AG09309 (cell line): Measurements from ENCODE around the gene GLRA1.

Source experiments
- DNase-seq: peaks from one replicate; pipeline ENCODE4 v3.0.0-alpha.2; 2010; ENCODE audit warnings: low read depth
- H3K4me3 ChIP-seq: 2 replicates; pipeline ENCODE4 v1.5.1; 2011; ENCODE audit warnings: mild to moderate bottlenecking, low read depth, low read length, moderate library complexity; ENCODE audit not compliant: control insufficient read depth
- CTCF ChIP-seq: IDR thresholded peaks from 2 replicates; pipeline ENCODE4 v1.5.1; 2011; ENCODE audit warnings: mild to moderate bottlenecking, low read depth, low read length, inconsistent platforms; ENCODE audit not compliant: insufficient read depth, control insufficient read depth; ENCODE audit errors: missing control alignments

Gene GLRA1

DNA sequence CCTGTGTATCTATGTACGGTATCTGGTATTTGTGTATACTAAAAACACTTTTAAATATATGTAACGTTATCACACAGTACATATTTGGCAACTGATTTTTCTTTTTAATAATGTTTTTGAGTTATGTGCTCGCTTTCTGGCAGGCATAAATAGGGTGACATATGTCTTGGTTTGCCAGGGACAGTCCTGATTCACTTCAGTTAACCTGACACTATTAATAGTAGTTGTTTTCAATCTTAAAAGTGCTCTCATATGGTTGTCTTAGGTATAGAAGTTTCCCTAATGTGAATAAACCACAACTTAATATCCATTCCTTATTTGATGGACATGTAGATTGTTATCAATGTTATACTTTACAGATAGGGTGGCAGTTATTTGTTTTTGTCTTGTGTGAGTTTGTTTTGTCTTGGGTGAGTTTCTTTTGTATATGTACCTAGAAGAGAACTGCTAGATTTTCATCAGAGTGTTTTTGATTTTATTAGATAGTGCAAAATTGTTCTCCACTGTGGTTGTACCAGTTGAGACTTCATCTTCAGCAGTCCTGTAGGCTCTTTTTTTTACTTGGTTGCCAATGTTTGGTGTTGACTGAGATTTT lies 145.0 kb downstream of the GLRA1 start:
- H3K4me3 ChIP-seq, result no peak overlapping the region
- no peak for DNase-seq
- no peak for TF ChIP-seq CTCF

DNA sequence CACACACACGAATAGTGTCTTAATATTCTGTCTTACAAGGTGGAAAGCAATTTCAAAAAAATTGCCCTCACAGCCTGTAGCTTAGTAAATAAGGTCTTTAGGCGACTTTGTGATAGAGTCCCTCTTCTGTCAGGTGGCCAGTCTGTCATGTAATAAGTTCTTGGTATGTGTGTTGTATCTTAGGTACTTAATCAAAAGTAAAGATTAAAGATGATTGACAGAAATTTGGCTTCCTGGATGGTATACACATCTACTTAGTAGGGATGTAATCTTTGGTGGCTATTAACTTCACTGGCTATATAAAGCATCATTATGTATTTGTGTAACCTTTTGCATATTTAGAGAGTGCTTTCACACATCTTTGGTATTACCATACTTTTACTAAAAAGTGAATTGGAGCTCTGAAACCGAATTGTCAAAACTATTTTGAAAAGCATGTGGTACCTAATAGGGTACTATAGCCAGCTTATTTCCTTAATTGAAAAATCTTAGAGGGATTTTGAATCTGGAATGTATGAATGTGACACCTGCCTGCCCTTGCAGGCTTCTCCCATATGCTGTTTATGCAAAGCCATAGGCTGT lies 149.5 kb downstream of the GLRA1 start:
- no peak for DNase-seq
- TF ChIP-seq CTCF, result no peak
- no peak overlapping the region for H3K4me3 ChIP-seq

DNA sequence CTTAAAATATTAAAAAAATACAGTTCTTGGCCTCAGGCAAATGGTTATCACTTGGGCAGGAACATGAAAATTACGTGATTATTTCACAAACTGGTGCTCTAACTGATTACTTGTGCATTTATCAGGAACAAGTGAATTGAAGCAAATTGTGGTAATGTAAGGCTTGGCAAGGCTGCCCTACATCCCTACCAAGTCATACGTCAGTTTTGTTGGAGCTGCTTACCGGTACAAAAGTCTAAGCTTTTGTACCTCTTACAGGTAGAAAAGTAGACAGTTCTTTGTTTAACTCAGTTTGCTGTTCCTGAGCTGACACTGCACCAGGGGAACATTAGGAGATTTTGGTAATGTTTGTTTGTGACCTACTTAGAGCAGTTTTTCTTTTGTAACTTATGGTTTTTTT lies 150.7 kb downstream of the GLRA1 start:
- H3K4me3 ChIP-seq, result peak overlapping the region; percentile 92
- DNase-seq, result no peak
- no peak for TF ChIP-seq CTCF

- no peak for TF ChIP-seq CTCF
- peak overlapping the region; percentile 92 for H3K4me3 ChIP-seq
- DNase-seq, result no peak
Measured at GRCh38 chr5:151772846-151773561, 151.6 kb downstream of the GLRA1 start.
